ENCODE measurements around the gene NEK5.
A peak's percentile ranks its signal among the peaks of the same experiment; 100 is the strongest.

NEK5 gene

GRCh38 chr13:52012512-52012836 lies 116.4 kb downstream of the NEK5 start:
- FAIRE-seq (no peak), DNase-seq (ENCODE audit: insufficient read length, low spot score) (no peak)

DNA sequence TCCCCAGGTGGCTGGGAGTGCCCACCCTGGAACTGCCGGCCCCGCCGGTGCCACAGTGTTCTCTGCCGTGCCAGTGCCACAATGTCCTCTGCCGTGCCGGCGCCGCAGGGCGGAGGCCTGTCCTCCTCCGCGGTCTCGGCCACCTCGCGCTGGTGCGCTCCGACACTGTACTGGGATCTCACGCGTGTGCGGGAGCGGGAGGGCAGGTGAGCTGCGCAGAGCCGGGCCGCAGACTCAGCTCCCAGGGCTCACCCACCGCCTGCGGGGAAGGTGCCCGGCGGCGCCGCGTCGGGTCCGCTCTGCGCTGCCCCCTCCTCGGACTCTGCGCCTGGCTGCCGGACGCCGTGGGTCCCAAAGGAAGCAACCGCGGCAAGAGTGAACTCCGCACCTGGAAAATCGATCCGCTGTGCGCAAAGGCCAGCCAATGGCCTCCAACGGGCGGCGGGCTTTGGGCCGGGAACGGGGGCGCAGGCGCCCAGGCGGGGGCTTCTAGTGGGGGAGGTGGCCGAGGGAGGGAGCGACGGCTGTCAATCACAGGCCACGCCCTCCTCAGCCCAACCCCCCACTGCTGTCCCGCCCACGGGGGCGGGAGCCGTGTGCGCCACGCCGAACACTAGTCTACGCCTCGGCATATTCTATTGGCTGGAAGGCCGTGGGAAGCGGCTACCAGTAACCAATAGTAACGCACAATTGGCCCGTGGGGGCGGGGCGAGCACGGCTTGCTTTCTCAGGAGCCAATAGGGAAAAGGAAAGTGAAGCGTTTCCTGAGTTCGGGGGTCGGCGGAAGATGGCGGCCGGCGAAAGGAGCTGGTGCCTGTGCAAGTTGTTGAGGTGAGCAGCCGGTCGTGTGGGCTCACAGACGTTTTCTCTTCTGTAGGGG lies 117.0 kb downstream of the NEK5 start, which contains the start of gene ALG11:
Gene ALG11, plus strand, starts transcription at position 767 of the 880 bp plus-strand sequence. Its CDS starts 21 bp downstream, at position 788.
- peak; percentile 99 for FAIRE-seq

DNA sequence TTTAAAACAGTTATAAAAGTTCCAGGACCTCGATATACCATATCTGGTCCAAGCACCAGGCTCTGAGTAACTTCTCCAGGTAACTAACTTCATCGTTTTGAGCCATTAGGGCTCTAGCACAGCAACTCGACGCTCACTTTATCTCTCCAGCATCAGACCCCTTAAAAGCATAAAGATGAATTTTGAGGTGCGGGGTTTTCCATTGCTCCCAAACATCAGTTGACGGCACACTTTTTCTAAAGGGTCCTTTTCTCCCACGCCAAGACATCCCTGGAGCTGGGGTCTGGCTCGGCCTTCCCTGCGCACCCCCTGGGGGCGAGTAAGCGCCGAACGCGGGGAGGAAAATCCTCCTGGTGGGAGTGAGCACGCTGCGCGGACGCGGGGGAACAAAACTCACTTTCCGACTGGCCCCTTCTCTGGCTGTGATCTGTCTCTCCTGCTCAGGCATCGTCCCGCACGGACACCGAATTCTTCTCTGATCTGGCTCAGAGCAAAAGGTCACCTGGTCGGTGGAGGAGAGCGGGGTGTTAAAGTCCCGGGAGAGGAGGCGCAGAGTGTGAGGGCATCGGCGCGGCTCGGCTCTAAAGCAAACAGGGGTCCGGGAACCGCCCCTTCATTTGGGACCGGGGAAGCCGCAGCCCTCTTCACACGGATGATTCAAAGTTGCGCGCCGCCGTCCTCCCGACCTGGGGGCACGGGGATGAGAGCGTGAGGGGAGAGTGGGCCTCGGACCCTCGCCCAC lies 117.8 kb downstream of the NEK5 start, which contains the start of gene ATP7B:
Gene ATP7B, minus strand, starts transcription at position 561 of the 742 bp plus-strand sequence. Its CDS starts 113 bp downstream, at position 448.
- no peak for FAIRE-seq

More for the DNA sequence above, 117.0 kb downstream of the NEK5 start, which contains the start of gene ALG11:
- peak; percentile 93 for DNase-seq (ENCODE audit: insufficient read length, low spot score)

GRCh38 chr13:52009946-52010345 lies 118.9 kb downstream of the NEK5 start:
- DNase-seq (ENCODE audit: insufficient read length, low spot score): no peak
- no peak for FAIRE-seq

More for the DNA sequence above, 117.8 kb downstream of the NEK5 start, which contains the start of gene ATP7B:
- DNase-seq (ENCODE audit: insufficient read length, low spot score): peak; percentile 14

DNA sequence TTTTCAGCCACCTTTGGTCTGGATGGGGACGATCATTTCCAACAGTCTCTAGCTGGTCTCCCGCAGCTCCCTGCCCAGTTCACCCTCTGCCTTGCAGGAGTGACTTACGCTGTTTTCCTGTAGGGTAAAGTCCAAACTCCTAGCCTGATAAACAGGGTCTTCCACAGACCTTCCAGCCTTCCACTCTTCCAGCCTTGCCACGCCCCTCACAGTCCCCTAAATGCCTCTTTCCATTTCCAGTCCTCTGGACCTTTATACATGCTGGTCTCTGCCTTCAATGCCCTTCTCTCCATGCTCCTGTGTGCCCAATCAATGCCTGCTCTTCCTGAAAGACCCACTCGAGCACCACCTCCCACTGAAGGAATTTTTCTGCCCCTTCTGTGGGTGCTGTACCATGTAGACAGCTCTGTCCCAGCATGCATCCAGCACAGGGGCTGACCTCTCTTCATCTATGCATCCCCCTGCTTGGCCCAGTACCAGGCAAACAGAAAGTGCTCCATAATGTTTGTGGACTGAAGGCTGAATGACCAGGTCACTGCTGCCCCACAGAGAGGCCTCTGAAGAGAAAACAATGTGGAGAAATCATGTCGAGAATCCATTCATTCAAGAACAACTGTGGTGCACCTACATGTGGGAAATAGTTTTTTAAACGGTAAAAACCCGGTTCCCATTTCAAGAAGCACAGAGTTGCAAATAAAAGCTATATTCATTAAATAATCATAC lies 122.2 kb downstream of the NEK5 start:
- FAIRE-seq: no peak

DNA sequence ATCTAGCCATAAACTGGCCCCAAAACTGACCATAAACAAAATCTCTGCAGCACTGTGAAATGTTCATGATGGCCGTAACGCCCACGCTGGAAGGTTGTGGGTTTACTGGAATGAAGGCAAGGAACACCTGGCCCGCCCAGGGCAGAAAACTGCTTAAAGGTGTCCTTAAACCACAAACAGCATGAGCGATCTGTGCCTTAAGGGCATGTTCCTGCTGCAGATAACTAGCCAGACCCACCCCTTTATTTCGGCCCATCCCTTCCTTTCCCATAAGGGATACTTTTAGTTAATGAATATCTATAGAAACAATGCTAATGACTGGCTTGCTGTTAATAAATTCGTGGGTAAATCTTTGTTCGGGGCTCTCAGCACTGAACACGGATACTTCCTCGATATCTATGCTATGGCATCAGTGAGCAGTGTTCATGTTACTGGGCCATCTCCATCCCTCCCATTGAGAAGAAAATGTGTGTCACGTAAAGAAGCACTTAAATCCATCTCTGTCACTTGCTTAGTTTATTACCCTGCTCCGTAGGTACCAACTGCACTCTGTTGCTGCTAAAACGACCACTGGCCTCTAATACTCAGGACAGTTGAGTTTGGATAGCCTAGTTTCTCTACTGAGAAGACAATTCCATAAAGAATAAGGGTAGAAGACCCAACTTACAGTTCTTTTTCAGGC lies 122.9 kb downstream of the NEK5 start:
- no peak for DNase-seq (ENCODE audit: insufficient read length, low spot score)
- no peak for FAIRE-seq

More for the DNA sequence above, 122.2 kb downstream of the NEK5 start:
- DNase-seq (ENCODE audit: insufficient read length, low spot score): no peak

GRCh38 chr13:52004511-52005170 lies 124.2 kb downstream of the NEK5 start:
- no peak for DNase-seq (ENCODE audit: insufficient read length, low spot score)
- FAIRE-seq: no peak

DNA sequence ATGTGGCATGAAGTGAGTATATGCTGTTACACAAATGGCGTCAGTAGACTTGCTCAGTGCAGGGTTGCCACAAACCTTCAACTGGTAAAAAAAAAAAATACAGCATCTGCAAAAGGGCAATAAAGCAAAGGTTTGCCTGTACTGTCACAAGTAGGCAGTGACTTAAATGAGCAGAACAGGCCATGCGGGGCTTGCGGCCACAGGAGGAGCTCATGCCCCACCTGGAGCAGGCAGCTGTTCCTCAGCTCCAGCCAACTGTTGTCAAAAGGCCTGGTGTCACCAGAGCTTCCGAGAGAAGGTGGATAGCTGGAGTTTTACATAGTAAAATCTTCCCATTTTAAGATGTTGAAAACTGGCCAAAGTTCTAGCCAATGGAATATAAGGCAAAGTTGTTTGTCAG lies 125.3 kb downstream of the NEK5 start:
- DNase-seq (ENCODE audit: insufficient read length, low spot score): no peak
- no peak for FAIRE-seq

DNA sequence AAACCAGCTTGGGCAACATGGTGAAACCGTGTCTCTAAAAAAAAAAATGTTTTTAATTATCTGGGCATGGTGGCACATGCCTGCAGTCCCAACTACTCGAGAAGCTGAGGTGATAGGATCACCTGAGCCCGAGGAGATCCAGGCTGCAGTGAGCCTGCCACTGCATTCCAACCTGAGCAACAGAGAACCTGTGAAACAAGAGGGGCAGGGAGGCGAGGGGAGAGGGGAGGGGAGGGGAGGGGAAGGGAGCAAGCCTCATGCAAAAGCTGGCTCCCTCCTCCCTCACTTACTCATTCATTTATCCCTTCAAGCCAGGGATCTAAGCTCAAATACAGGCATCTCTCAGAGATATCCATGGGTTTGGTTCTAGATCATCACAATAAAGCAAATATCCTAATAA lies 126.5 kb downstream of the NEK5 start:
- DNase-seq (ENCODE audit: insufficient read length, low spot score) (no peak), FAIRE-seq (no peak)

- DNase-seq (ENCODE audit: insufficient read length, low spot score) (peak; percentile 35), FAIRE-seq (peak; percentile 4)
Observed at GRCh38 chr13:52001120-52001731, 127.6 kb downstream of the NEK5 start.

DNA sequence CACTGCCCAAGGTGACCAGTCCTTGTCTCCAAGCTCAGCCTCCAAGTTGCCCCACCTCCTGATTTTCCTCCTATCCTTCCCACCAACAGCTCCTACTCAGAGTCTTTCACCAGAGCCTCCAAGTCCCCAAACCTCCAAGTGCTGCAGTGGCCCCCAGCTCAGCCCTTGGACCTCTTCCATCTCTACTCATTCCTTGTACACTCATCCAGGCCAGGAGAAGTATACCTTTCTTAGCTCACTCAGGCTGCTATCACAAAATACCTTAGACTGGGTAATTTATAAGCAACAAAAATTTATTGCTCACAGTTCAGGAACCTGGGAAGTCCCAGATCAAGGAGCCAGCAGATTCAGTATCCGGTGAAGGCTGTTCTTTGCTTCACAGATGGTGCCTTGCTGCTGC lies 129.0 kb downstream of the NEK5 start:
- FAIRE-seq (no peak), DNase-seq (ENCODE audit: insufficient read length, low spot score) (no peak)

DNA sequence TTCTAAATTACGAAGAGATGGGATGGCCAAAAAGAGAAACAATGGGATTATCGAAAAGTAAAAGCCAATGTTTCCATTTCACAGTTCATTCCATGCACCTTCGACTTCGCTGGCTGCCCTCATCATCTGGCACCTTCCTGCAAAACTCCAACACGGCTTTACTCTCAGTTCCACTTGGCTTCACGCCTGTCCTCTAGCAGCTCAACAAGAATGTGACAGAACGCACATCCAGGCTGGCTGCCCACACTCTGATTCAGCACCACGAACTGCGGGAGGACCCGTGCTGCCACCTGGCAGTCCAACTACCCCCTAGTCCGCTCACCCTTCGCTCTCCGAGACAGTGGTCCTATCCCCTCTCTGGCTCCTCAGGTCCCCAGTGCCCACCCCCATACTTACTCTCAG lies 129.4 kb downstream of the NEK5 start:
- DNase-seq (ENCODE audit: insufficient read length, low spot score) (no peak), FAIRE-seq (no peak)

DNA sequence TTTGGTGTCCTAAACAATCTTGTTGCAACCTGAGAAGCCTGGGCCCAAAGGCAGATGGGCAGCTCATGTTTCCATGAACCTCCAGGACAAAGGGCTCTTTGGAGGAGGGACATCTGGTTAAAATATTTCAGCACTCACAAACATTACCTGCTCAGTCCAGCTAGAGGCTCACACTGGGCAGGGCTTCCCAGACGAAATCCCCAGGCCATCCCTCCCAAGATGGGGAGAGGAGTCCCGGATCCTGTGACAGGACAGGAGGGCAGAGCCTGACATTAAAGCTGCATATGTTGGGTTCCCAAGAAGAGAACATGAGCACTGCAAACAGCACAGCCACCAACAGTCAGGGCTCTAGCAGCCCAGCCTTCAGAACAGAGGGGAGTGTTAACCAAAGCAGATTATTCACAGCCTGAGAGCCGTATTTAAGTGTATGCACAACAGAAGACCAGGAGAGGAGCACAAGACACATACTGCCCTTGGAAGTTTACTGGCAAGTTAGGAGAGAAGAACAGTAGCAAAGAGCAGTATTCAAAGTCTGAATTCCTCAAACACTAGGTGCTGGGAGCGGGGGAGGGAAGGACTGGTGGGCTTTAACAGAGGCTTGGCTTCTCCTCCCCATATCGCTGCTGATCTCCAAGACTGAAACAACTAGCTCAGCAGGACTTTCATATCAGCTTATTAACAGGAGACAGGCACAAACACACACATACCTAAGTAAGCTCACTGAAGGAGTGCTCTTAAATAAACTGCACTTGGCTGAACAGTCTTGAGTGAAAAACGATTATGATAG lies 130.0 kb downstream of the NEK5 start:
- FAIRE-seq: no peak
- no peak for DNase-seq (ENCODE audit: insufficient read length, low spot score)

DNA sequence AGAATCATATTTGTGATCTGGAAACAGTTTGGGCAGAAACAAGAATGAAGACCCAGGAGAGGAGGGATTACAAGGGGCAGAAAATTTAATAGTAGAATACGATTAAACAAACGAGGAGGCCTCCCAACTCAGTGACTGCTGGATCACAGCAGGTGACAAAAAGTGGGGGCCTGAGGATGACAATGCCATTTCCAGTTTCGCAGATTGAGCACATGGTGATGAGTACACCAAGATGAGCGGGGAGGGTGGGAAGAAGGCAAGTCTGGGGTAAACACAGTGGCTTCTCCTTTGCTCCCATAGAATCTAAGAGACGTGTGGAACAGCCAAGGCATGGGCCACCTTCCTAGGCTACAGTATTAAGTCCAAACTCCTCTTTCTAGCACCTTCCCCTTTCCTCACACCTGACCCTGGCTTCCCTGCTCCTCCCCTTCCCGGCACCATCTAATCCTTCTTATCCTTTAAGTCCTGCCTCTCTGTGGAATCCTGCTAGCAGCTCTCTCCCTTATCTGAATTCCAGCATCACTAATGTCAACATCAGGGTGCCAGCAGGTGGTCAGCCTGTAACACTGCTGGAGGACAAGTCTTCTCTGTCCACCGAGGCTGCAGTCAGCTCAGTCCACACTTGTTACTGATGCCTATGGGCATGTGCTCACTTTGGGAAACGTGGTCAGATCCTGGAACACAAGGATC lies 131.1 kb downstream of the NEK5 start:
- FAIRE-seq (no peak), DNase-seq (ENCODE audit: insufficient read length, low spot score) (no peak)

- DNase-seq (ENCODE audit: insufficient read length, low spot score) (no peak), FAIRE-seq (no peak)
Observed at GRCh38 chr13:51997186-51997585, 131.7 kb downstream of the NEK5 start.

DNA sequence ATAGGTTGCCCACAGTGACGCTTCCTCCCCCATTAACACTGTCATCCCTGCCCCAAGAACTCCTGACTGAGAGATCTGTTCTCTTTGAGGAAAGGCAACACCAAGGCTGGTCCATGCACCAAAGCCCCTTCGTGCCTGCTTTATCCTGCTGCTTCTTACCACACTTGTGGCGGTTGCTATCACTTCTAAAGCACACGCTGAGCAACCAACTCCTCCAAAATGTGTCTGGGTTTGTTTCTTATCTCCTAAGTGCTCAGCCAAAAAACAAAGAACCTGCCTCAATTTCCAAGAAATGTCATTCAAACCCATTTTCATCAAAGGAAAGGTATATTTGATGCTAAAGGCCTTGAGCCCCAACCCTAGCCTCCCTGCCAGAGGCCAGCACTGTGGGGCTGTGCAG lies 132.2 kb downstream of the NEK5 start:
- DNase-seq (ENCODE audit: insufficient read length, low spot score) (no peak), FAIRE-seq (no peak)

DNA sequence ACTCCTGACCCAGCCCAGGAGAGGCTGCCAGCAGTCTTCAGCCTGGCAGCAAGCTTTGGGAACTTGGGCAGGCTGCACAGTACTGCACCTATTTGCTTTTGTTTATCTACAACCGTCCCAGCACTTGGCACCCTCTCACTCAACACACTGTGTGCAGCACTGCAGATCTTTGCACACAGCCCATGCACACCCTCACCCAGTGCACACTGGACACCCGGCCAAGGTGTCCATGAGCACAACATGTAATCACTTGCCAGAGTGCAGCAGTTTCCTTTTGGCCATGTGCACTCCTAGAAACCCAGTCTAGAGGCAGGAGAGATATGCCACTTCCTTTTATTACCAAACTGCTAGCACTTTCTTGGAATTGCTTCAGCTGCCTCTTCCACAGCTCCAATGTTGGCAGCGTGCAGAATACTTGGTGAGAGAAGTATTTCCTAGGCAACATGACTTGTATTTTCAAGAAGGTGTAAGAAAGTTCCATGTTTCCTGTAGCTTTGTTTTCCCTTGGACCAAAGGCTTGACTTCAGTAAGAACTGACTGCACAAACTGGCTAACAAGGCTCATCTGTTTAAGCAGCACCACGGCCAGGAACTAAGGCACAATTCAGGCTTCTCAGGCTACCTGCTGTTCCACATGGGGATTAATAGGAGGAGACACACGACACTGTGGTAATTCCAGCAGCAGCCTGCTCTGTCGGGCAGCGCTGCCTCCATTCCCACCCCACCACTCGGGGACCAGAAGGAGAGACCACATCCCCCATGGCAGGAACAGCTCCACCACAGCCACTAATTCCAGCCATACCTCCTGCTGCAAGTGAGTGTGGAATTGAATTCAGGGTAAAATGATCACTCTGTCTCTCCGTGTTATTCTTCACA lies 133.0 kb downstream of the NEK5 start:
- DNase-seq (ENCODE audit: insufficient read length, low spot score) (no peak), FAIRE-seq (no peak)

Measured in GM19239 (cell line).